ENCODE measurements around the gene MSRB2. TPM values are rescaled to one million over a fixed set of nuclear protein-coding genes. Genes with fewer than 3 reads are reported as not detected.

Gene MSRB2
- total RNA-seq, 2 experiments from 2014 or later: 11.1 to 12.1 TPM

- ATAC-seq (ENCODE audit: low read depth) (no peak), DNase-seq (no peak)
- Mint-ChIP-seq H3K27ac (no peak overlapping the region), H3K36me3 (no peaks in the 10 kb centered on the region), H3K4me3 (no peak overlapping the region), H3K27me3 (no peaks in the 10 kb centered on the region), H3K9me3 (no peaks in the 10 kb centered on the region), H3K4me1 (no peaks in the 10 kb centered on the region)
- POLR2A ChIA-PET: no interaction called here
Measured at GRCh38 chr10:23150610-23151009, 55.2 kb downstream of the MSRB2 start.

- H3K27me3 Mint-ChIP-seq: no peaks in the 10 kb centered on the region
- H3K4me1 Mint-ChIP-seq: no peaks in the 10 kb centered on the region
- no peak overlapping the region for H3K4me3 Mint-ChIP-seq
- ATAC-seq (ENCODE audit: low read depth) (no peak), DNase-seq (no peak)
- H3K36me3 Mint-ChIP-seq: no peaks in the 10 kb centered on the region
- no peaks in the 10 kb centered on the region for H3K9me3 Mint-ChIP-seq
- H3K27ac Mint-ChIP-seq: no peak overlapping the region
- POLR2A ChIA-PET: no interaction called here
Measured at GRCh38 chr10:23151071-23151470, 55.7 kb downstream of the MSRB2 start.

- Mint-ChIP-seq H3K27ac (no peak overlapping the region), H3K36me3 (no peaks in the 10 kb centered on the region), H3K4me1 (peaks cover 6% of the 10 kb centered on the region), H3K9me3 (no peaks in the 10 kb centered on the region), H3K27me3 (peaks cover 4% of the 10 kb centered on the region), H3K4me3 (no peak overlapping the region)
- DNase-seq (no peak), ATAC-seq (ENCODE audit: low read depth) (no peak)
- POLR2A ChIA-PET: no interaction called here
Measured at GRCh38 chr10:23155169-23155568, 59.8 kb downstream of the MSRB2 start.

GRCh38 chr10:23156447-23157150 lies 61.2 kb downstream of the MSRB2 start:
- Mint-ChIP-seq H3K4me3 (no peak overlapping the region), H3K36me3 (no peaks in the 10 kb centered on the region), H3K9me3 (no peaks in the 10 kb centered on the region), H3K27me3 (peaks cover 10% of the 10 kb centered on the region), H3K4me1 (peaks cover 6% of the 10 kb centered on the region), H3K27ac (no peak overlapping the region)
- no peak for DNase-seq
- ATAC-seq (ENCODE audit: low read depth): no peak
- POLR2A ChIA-PET: no interaction called here

GRCh38 chr10:23157239-23157681 lies 61.9 kb downstream of the MSRB2 start:
- peaks cover 10% of the 10 kb centered on the region for H3K27me3 Mint-ChIP-seq
- H3K4me3 Mint-ChIP-seq: no peak overlapping the region

GRCh38 chr10:23157691-23158369 lies 62.5 kb downstream of the MSRB2 start:
- peaks cover 10% of the 10 kb centered on the region for H3K27me3 Mint-ChIP-seq
- no peaks in the 10 kb centered on the region for H3K36me3 Mint-ChIP-seq
- DNase-seq (no peak), ATAC-seq (ENCODE audit: low read depth) (no peak)
- H3K4me3 Mint-ChIP-seq: no peak overlapping the region
- POLR2A ChIA-PET: no interaction called here
- H3K27ac Mint-ChIP-seq: no peak overlapping the region
- H3K9me3 Mint-ChIP-seq: no peaks in the 10 kb centered on the region
- peaks cover 6% of the 10 kb centered on the region for H3K4me1 Mint-ChIP-seq

More at GRCh38 chr10:23157239-23157681, 61.9 kb downstream of the MSRB2 start:
- Mint-ChIP-seq H3K4me1 (peaks cover 6% of the 10 kb centered on the region), H3K27ac (no peak overlapping the region), H3K9me3 (no peaks in the 10 kb centered on the region), H3K36me3 (no peaks in the 10 kb centered on the region)
- DNase-seq: no peak
- POLR2A ChIA-PET: no interaction called here
- ATAC-seq (ENCODE audit: low read depth): no peak

GRCh38 chr10:23158370-23158769 lies 63.0 kb downstream of the MSRB2 start:
- ATAC-seq (ENCODE audit: low read depth): no peak
- no peak for DNase-seq
- H3K4me1 Mint-ChIP-seq: peaks cover 6% of the 10 kb centered on the region
- H3K4me3 Mint-ChIP-seq: no peak overlapping the region
- no peaks in the 10 kb centered on the region for H3K9me3 Mint-ChIP-seq
- H3K27me3 Mint-ChIP-seq: peaks cover 10% of the 10 kb centered on the region
- H3K36me3 Mint-ChIP-seq: no peaks in the 10 kb centered on the region
- no peak overlapping the region for H3K27ac Mint-ChIP-seq
- POLR2A ChIA-PET: no interaction called here

GRCh38 chr10:23171232-23171876 lies 76.0 kb downstream of the MSRB2 start:
- H3K27me3 Mint-ChIP-seq: peaks cover 63% of the 10 kb centered on the region

More at GRCh38 chr10:23171232-23171876, 76.0 kb downstream of the MSRB2 start:
- H3K4me1 Mint-ChIP-seq: peaks cover 5% of the 10 kb centered on the region
- no peaks in the 10 kb centered on the region for H3K9me3 Mint-ChIP-seq
- POLR2A ChIA-PET: no interaction called here
- ATAC-seq (ENCODE audit: low read depth) (no peak), DNase-seq (no peak)
- no peak overlapping the region for H3K4me3 Mint-ChIP-seq
- H3K27ac Mint-ChIP-seq: no peak overlapping the region
- no peaks in the 10 kb centered on the region for H3K36me3 Mint-ChIP-seq

Other genes starting within 250 kb of the MSRB2 start
- not detected for gene ARMC3, start 167.5 kb upstream of the MSRB2 start, total RNA-seq
- not detected for gene PTF1A, start 96.7 kb downstream of the MSRB2 start, total RNA-seq
- under 1 TPM in 1 of 2 experiments, not detected in 1; 0.20 TPM for gene C10orf67, start 249.2 kb downstream of the MSRB2 start, total RNA-seq